ENCODE results near the gene AIMP1. TPM values are rescaled to one million over a fixed set of nuclear protein-coding genes. Genes with fewer than 3 reads are reported as not detected.
A peak's percentile ranks its signal among the peaks of the same experiment; 100 is the strongest.

AIMP1 gene
- total and polyA plus RNA-seq, 2 of the 13 experiments (the other 11 are each of a cell fraction or from before 2014, with no cell fraction given) = 28.6 to 82.9 TPM

DNA sequence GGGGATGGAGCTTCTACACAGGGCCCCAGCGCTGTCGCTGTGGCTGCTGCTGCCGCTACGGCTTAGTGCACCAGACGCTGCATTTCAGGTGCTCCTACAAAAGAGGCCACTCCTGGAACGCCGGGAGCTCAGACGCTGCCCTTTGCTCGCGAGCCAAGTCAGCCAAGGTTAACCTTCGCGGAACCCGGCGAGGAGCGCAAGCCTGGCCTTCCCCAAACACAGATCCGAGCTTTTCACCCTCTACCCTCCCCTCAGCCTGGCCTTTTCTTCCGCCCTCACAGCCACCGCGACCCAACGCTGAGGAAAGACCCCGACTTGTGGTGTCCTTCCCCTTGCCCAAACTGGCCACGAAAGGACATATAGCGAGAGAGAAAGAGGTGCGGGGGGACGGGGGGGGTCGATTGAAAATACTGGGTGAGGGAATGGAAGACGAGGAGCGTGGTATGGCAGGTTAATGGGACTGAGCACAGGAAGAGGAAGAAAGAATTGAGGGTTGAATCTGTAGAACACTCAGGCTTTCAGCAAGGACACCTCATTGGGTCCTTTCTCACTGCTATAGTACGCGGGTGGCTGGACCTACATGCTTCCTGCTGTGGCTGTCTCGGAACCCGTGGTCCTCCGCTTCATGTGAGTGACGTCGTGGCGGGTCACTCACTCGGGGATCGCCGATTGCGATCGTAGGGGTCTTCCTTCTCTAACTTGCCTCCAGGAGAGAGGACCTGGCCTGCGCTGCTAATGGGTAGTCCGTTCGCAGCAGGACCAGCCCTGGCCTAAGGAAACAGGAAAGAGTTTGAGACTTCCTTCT, at the start of gene AIMP1, which contains the start of gene TBCK (continued):
- TF ChIP-seq, protein P1, sequence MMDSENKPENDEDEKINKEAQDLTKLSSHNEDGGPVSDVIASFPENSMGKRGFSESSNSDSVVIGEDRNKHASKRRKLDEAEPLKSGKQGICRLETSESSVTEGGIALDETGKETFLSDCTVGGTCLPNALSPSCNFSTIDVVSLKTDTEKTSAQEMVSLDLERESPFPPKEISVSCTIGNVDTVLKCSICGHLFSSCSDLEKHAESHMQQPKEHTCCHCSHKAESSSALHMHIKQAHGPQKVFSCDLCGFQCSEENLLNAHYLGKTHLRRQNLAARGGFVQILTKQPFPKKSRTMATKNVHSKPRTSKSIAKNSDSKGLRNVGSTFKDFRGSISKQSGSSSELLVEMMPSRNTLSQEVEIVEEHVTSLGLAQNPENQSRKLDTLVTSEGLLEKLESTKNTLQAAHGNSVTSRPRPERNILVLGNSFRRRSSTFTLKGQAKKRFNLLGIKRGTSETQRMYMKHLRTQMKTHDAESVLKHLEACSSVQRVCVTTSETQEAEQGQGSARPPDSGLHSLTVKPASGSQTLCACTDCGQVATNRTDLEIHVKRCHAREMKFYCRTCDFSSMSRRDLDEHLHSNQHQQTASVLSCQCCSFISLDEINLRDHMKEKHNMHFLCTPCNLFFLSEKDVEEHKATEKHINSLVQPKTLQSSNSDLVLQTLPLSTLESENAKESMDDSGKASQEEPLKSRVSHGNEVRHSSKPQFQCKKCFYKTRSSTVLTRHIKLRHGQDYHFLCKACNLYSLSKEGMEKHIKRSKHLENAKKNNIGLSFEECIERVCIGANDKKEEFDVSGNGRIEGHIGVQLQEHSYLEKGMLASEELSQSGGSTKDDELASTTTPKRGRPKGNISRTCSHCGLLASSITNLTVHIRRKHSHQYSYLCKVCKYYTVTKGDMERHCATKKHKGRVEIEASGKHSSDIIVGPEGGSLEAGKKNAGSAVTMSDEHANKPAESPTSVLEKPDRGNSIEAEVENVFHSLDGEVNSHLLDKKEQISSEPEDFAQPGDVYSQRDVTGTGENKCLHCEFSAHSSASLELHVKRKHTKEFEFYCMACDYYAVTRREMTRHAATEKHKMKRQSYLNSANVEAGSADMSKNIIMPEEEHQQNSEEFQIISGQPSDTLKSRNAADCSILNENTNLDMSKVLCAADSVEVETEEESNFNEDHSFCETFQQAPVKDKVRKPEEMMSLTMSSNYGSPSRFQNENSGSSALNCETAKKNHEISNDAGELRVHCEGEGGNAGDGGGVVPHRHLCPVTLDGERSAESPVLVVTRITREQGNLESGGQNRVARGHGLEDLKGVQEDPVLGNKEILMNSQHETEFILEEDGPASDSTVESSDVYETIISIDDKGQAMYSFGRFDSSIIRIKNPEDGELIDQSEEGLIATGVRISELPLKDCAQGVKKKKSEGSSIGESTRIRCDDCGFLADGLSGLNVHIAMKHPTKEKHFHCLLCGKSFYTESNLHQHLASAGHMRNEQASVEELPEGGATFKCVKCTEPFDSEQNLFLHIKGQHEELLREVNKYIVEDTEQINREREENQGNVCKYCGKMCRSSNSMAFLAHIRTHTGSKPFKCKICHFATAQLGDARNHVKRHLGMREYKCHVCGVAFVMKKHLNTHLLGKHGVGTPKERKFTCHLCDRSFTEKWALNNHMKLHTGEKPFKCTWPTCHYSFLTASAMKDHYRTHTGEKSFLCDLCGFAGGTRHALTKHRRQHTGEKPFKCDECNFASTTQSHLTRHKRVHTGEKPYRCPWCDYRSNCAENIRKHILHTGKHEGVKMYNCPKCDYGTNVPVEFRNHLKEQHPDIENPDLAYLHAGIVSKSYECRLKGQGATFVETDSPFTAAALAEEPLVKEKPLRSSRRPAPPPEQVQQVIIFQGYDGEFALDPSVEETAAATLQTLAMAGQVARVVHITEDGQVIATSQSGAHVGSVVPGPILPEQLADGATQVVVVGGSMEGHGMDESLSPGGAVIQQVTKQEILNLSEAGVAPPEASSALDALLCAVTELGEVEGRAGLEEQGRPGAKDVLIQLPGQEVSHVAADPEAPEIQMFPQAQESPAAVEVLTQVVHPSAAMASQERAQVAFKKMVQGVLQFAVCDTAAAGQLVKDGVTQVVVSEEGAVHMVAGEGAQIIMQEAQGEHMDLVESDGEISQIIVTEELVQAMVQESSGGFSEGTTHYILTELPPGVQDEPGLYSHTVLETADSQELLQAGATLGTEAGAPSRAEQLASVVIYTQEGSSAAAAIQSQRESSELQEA (CRISPR knock-in tag; IDR thresholded peaks at IDR 0.05; ENCODE audit: not compliant biosample characterization) = peak; percentile 71
- TF ChIP-seq TOE1 (CRISPR knock-in tag; IDR thresholded peaks at IDR 0.05) (no peak), TRIM24 (CRISPR knock-in tag; IDR thresholded peaks at IDR 0.05) (no peak), SMC3 (IDR thresholded peaks at IDR 0.05; ENCODE audit: low read length) (no peak), RAD51 (IDR thresholded peaks at IDR 0.05; ENCODE audit: borderline replicate concordance) (no peak), NCOA2 (CRISPR knock-in tag; IDR thresholded peaks at IDR 0.05) (no peak; the same call in 1 of the 2 replicates), RAD21 (CRISPR knock-in tag; IDR thresholded peaks at IDR 0.05) (no peak; the same call in 1 of the 2 replicates), GATAD1 (CRISPR knock-in tag; IDR thresholded peaks at IDR 0.05) (peak; percentile 95), ZNF350 (CRISPR knock-in tag; IDR thresholded peaks at IDR 0.05; ENCODE audit: borderline replicate concordance, low read depth) (peak; percentile 94; the same call in 1 of the 2 replicates), CBFB (CRISPR knock-in tag; IDR thresholded peaks at IDR 0.05) (peak; percentile 42; the same call in 1 of the 2 replicates), HNRNPL (IDR thresholded peaks at IDR 0.05; ENCODE audit: low read depth, low read length) (peak; percentile 81), ZNF101 (CRISPR knock-in tag; IDR thresholded peaks at IDR 0.05; ENCODE audit: borderline replicate concordance, low read depth) (no peak), TCF7 (IDR thresholded peaks at IDR 0.05; ENCODE audit: low read depth) (no peak), NR2F6 (IDR thresholded peaks at IDR 0.05) (no peak), NR2F6 (CRISPR knock-in tag; IDR thresholded peaks at IDR 0.05) (no peak), STAG1 (CRISPR knock-in tag; IDR thresholded peaks at IDR 0.05) (no peak)
- TF ChIP-seq, protein P2, sequence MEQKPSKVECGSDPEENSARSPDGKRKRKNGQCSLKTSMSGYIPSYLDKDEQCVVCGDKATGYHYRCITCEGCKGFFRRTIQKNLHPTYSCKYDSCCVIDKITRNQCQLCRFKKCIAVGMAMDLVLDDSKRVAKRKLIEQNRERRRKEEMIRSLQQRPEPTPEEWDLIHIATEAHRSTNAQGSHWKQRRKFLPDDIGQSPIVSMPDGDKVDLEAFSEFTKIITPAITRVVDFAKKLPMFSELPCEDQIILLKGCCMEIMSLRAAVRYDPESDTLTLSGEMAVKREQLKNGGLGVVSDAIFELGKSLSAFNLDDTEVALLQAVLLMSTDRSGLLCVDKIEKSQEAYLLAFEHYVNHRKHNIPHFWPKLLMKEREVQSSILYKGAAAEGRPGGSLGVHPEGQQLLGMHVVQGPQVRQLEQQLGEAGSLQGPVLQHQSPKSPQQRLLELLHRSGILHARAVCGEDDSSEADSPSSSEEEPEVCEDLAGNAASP (CRISPR knock-in tag; IDR thresholded peaks at IDR 0.05; ENCODE audit: borderline replicate concordance) = peak; percentile 25; the same call in 1 of the 2 replicates

All from HepG2 (cell line).